ENCODE results near the gene BEAN1. TPM values are rescaled to one million over a fixed set of nuclear protein-coding genes. Genes with fewer than 3 reads are reported as not detected.

BEAN1 gene
- total RNA-seq, 4 donors from 2014 or later: 0.40 TPM; not detected in 3

GRCh38 chr16:66488505-66488904, 61.4 kb downstream of the BEAN1 start:
- H3K36me3 ChIP-seq: no peaks in the 10 kb centered on the region
- no peak overlapping the region for H3K4me3 ChIP-seq
- in situ Hi-C loops (cut with MboI; ENCODE audit: low pct_ligation_motif_present in 1 of 4, low pct_unique_long_range_greater_than_20kb in 1 of 4, low sequenced_read_pairs in 3 of 4): loop anchor here in 2 of 4 donors (10.0 to 25.0 kb wide), 2 partner anchors 84 to 99 kb away; partner anchors contain the start of gene CMTM2 (in 2 of the 2)
- TF ChIP-seq POLR2AphosphoS5 (IDR thresholded peaks at IDR 0.05): no peak
- no peak for TF ChIP-seq POLR2A (IDR thresholded peaks at IDR 0.05)
- TF ChIP-seq EP300 (IDR thresholded peaks at IDR 0.05; ENCODE audit: low read depth): no peak
- TF ChIP-seq CTCF (IDR thresholded peaks at IDR 0.05): no peak
- peaks cover 0 to 11% (median 8%) of the 10 kb centered on the region in 4 donors for H3K4me1 ChIP-seq
- H3K27me3 ChIP-seq: no peaks in the 10 kb centered on the region
- intact Hi-C loops (cut with DNase I; ENCODE audit: low total_unique reads): loop anchor here (5.0 kb wide), 1 partner anchor 81 kb away; no protein-coding TSS in a partner anchor
- H3K9me3 ChIP-seq: no peaks in the 10 kb centered on the region
- H3K27ac ChIP-seq: no peak overlapping the region
- no peak for DNase-seq
- 90 to 91% methylated on average over 1 of the region's 1 CpG for WGBS, 2 donors (ENCODE audit: low coverage in 1 of 2)

DNA sequence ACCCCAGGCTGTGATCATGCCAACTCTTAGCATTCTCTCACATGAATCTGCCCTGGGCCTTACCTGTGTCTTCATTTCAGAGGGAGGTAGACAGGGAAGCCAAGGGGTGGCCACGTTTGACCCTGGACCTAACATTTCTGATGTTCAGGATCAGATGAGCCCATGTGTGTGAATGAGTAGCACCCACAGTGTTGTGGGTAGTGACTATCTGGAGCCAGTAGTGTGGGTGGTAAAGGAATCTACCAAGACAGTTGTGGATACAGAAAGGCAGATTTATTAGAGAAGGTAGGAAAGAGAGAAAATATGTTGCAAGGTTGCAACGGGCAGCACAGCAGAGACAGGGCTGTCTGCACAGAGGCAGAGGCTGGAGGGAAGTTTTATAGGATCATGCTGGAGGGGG, 62.3 kb downstream of the BEAN1 start:
- no peak for TF ChIP-seq CTCF (IDR thresholded peaks at IDR 0.05)
- TF ChIP-seq POLR2AphosphoS5 (IDR thresholded peaks at IDR 0.05): no peak
- TF ChIP-seq POLR2A (IDR thresholded peaks at IDR 0.05): no peak
- TF ChIP-seq EP300 (IDR thresholded peaks at IDR 0.05; ENCODE audit: low read depth): no peak
- in situ Hi-C loops (cut with MboI; ENCODE audit: low pct_ligation_motif_present in 1 of 4, low pct_unique_long_range_greater_than_20kb in 1 of 4, low sequenced_read_pairs in 3 of 4): loop anchor here in 2 of 4 donors (10.0 to 25.0 kb wide), 2 partner anchors 85 to 98 kb away; partner anchors contain the start of gene CMTM2 (in 2 of the 2)

GRCh38 chr16:66489818-66490217, 62.7 kb downstream of the BEAN1 start:
- DNase-seq: no peak
- no peaks in the 10 kb centered on the region for H3K9me3 ChIP-seq

More for the DNA sequence above, 62.3 kb downstream of the BEAN1 start:
- H3K36me3 ChIP-seq: no peaks in the 10 kb centered on the region
- no peak for DNase-seq
- H3K9me3 ChIP-seq: no peaks in the 10 kb centered on the region
- no peak overlapping the region for H3K27ac ChIP-seq
- no peak overlapping the region for H3K4me3 ChIP-seq
- WGBS, 2 donors (ENCODE audit: low coverage in 1 of 2): 61 to 63% methylated on average over 1 to 2 of the region's 2 CpGs
- H3K4me1 ChIP-seq: peaks cover 0 to 11% (median 8%) of the 10 kb centered on the region in 4 donors
- no peaks in the 10 kb centered on the region for H3K27me3 ChIP-seq
- intact Hi-C loops (cut with DNase I; ENCODE audit: low total_unique reads): loop anchor here (5.0 kb wide), 1 partner anchor 82 kb away; no protein-coding TSS in a partner anchor

More at GRCh38 chr16:66489818-66490217, 62.7 kb downstream of the BEAN1 start:
- no peaks in the 10 kb centered on the region for H3K36me3 ChIP-seq
- TF ChIP-seq CTCF (IDR thresholded peaks at IDR 0.05) (no peak), POLR2AphosphoS5 (IDR thresholded peaks at IDR 0.05) (no peak), EP300 (IDR thresholded peaks at IDR 0.05; ENCODE audit: low read depth) (no peak), POLR2A (IDR thresholded peaks at IDR 0.05) (no peak)
- in situ Hi-C loops (cut with MboI; ENCODE audit: low pct_ligation_motif_present in 1 of 4, low pct_unique_long_range_greater_than_20kb in 1 of 4, low sequenced_read_pairs in 3 of 4): loop anchor here in 2 of 4 donors (10.0 to 25.0 kb wide), 2 partner anchors 85 to 97 kb away; partner anchors contain the start of gene CMTM2 (in 2 of the 2)
- intact Hi-C loops (cut with DNase I; ENCODE audit: low total_unique reads): loop anchor here (5.0 kb wide), 1 partner anchor 83 kb away; no protein-coding TSS in a partner anchor
- no peak overlapping the region for H3K4me3 ChIP-seq
- no peak overlapping the region for H3K27ac ChIP-seq
- H3K4me1 ChIP-seq: peaks cover 0 to 11% (median 8%) of the 10 kb centered on the region in 4 donors
- WGBS, 2 donors (ENCODE audit: low coverage in 1 of 2): 88% methylated on average over 5 of the region's 5 CpGs; no CpG with 5 or more reads in 1 of the 2 donors
- H3K27me3 ChIP-seq: no peaks in the 10 kb centered on the region

Measured in transverse colon (tissue), 4 donors.